K562 (cell line): ENCODE results near the gene NECTIN1. TPM values are rescaled to one million over a fixed set of nuclear protein-coding genes. Genes with fewer than 3 reads are reported as not detected.
"Not testable (repeated sequence)": the region's sequence is repeated elsewhere in the genome, so short reads cannot be mapped to it uniquely, and the experiment has no call there.

Source experiments
- ATAC-seq: fragments of 200-7000 bp; cut with Tn5 transposase; 3 replicates; pipeline ENCODE4 v1.9.1; 2020; ENCODE audit warnings: moderate library complexity
- BruUV-seq: library from RNA; stranded (reverse); fragments of 400-500 nt; replicated peaks from 2 replicates; lab custom pipeline; 2021; lab: Mats Ljungman, UMichigan
- CTCF ChIA-PET: fragments of 300-600 bp; formaldehyde crosslinking; extraction: SDS; loops from one replicate; lab custom pipeline; 2021; ENCODE audit warnings: low intra/inter-chr PET ratio; lab: Yijun Ruan, JAX
- POLR2A ChIA-PET: fragments of 300-600, 350-650 bp; sonication (Branson Sonifier 250); formaldehyde crosslinking; extraction: SDS; loops from one replicate; lab custom pipeline; 2021; ENCODE audit warnings: antibody characterized with exemption, inconsistent platforms; lab: Yijun Ruan, JAX
- DNase-seq, 4 experiments: peaks; one replicate each; pipeline versions ENCODE4 v3.0.0 to v3.0.0-alpha.2; 2011 to 2018; ENCODE audit warnings: low spot score in 3 of 4, mixed read lengths in 3 of 4; ENCODE audit errors: extremely low read depth in 1 of 4
- FAIRE-seq: peaks from 2 replicates; lab custom pipeline; 2011; peaks lifted over from hg19 to GRCh38; lab: Jason Lieb, UNC
- H2AFZ ChIP-seq: 2 replicates; pipeline ENCODE4 v1.6.0; 2011; ENCODE audit warnings: low read depth, low read length, control low read depth, inconsistent platforms
- H3K27ac ChIP-seq: fragments of 200-600 bp; 3 replicates; pipeline ENCODE4 v1.8.0; 2011; ENCODE audit warnings: low read depth, mild to moderate bottlenecking, control low read depth, inconsistent platforms, low read length, moderate library complexity, mixed read lengths; ENCODE audit errors: extremely low read depth
- H3K27me3 ChIP-seq, 2 experiments: fragments of 300-600 bp in 1 of 2; 2 replicates in 1 of 2; 3 replicates in 1 of 2; pipeline versions ENCODE4 v1.6.0 to v1.8.0; 2011; ENCODE audit warnings: inconsistent platforms in 2 of 2, low read length in 2 of 2, mild to moderate bottlenecking in 1 of 2, mixed read lengths in 1 of 2, moderate library complexity in 1 of 2; ENCODE audit not compliant: control insufficient read depth in 2 of 2, insufficient read depth in 2 of 2
- H3K36me3 ChIP-seq: fragments of 300-600 bp; 3 replicates; pipeline ENCODE4 v1.8.0; 2011; ENCODE audit warnings: mild to moderate bottlenecking, low read length, inconsistent platforms; ENCODE audit not compliant: control insufficient read depth, insufficient read depth
- H3K4me1 ChIP-seq, 2 experiments: fragments of 200-600 bp in 1 of 2; replicated peaks in 1 of 2; 2 replicates in 1 of 2; 3 replicates in 1 of 2; pipeline versions ENCODE4 v1.5.1 to v1.8.0; 2011; ENCODE audit warnings: inconsistent platforms in 2 of 2, low read length in 2 of 2, mild to moderate bottlenecking in 1 of 2, mixed read lengths in 1 of 2, moderate library complexity in 1 of 2; ENCODE audit not compliant: control insufficient read depth in 2 of 2, insufficient read depth in 2 of 2
- H3K4me2 ChIP-seq: 2 replicates; pipeline ENCODE4 v1.6.1; 2011; ENCODE audit warnings: low read length, control low read depth, inconsistent platforms, mixed read lengths; ENCODE audit not compliant: insufficient read depth
- H3K4me3 ChIP-seq: fragments of 200-600 bp; sonication (generic), shearing (Covaris generic); 2 replicates; pipeline ENCODE4 v1.5.1; 2016; ENCODE audit warnings: control low read depth, inconsistent platforms
- H3K79me2 ChIP-seq: fragments of 200-600 bp; 3 replicates; pipeline ENCODE4 v1.8.0; 2011; ENCODE audit warnings: low read length, inconsistent platforms; ENCODE audit not compliant: control insufficient read depth, insufficient read depth
- H3K9ac ChIP-seq, 2 experiments: 2 replicates each; pipeline versions ENCODE4 v1.6.0 to v1.6.1; 2011; ENCODE audit warnings: low read depth in 2 of 2, low read length in 2 of 2, control low read depth in 1 of 2, inconsistent platforms in 1 of 2, mild to moderate bottlenecking in 1 of 2, mixed read lengths in 1 of 2; ENCODE audit not compliant: insufficient read depth in 1 of 2
- H3K9me1 ChIP-seq: one replicate; pipeline ENCODE4 v1.6.0; 2011; ENCODE audit warnings: inconsistent platforms, mild to moderate bottlenecking, low read length, moderate library complexity; ENCODE audit not compliant: control insufficient read depth, insufficient read depth
- H3K9me3 ChIP-seq: replicated peaks from 2 replicates; pipeline ENCODE4 v1.5.1; 2011; ENCODE audit warnings: low read depth, low read length, inconsistent platforms; ENCODE audit not compliant: control insufficient read depth, insufficient read depth
- H4K20me1 ChIP-seq: replicated peaks from 2 replicates; pipeline ENCODE4 v1.6.1; 2011; ENCODE audit warnings: low read length, inconsistent platforms, mixed read lengths; ENCODE audit not compliant: control insufficient read depth, insufficient read depth
- BHLHE40 ChIP-seq: IDR thresholded peaks from 2 replicates; pipeline ENCODE4 v1.6.1; 2011; ENCODE audit warnings: low read length, improper control_type of control experiment
- BRD4 ChIP-seq: fragments of 200-600 bp; sonication (generic); IDR thresholded peaks from 2 replicates; pipeline ENCODE4 v1.6.1; 2017; ENCODE audit warnings: inconsistent platforms
- CBX8 ChIP-seq: fragments of 200-600 bp; sonication (generic); IDR thresholded peaks from 2 replicates; pipeline ENCODE4 v1.6.1; 2012; ENCODE audit warnings: borderline replicate concordance, mixed run types, low read depth, mild to moderate bottlenecking, moderate library complexity, mixed read lengths, low read length, control low read depth, inconsistent platforms; ENCODE audit not compliant: poor library complexity, severe bottlenecking; ENCODE audit errors: extremely low read depth
- HNRNPH1 ChIP-seq: fragments of 200-400 bp; formaldehyde crosslinking; optimal IDR thresholded peaks from 2 replicates; pipeline ENCODE3; 2017; ENCODE audit warnings: low read depth, mild to moderate bottlenecking, low read length, moderate library complexity
- MEF2D ChIP-seq: conservative IDR thresholded peaks from 2 replicates; pipeline ENCODE4 v1.6.1; 2016; ENCODE audit warnings: low read depth, missing genetic modification characterization, missing compliant biosample characterization
- PHF21A ChIP-seq: fragments of 450-650 bp; IDR thresholded peaks from 2 replicates; pipeline ENCODE4 v1.6.1; 2017; ENCODE audit warnings: low read depth, borderline replicate concordance
- TEAD2 ChIP-seq: fragments of 450-650 bp; IDR thresholded peaks from 2 replicates; pipeline ENCODE4 v1.6.1; 2016; ENCODE audit warnings: missing genetic modification characterization, control low read depth, missing compliant biosample characterization
- YY1 ChIP-seq, 3 experiments: IDR thresholded peaks; 2 replicates each; pipeline ENCODE4 v1.6.1; 2011; ENCODE audit warnings: low read length in 2 of 3, mild to moderate bottlenecking in 2 of 3, moderate library complexity in 2 of 3, borderline replicate concordance in 1 of 3, control low read depth in 1 of 3, low read depth in 1 of 3; ENCODE audit not compliant: insufficient read depth in 3 of 3, insufficient replicate concordance in 2 of 3, control insufficient read depth in 1 of 3, insufficient read length in 1 of 3; ENCODE audit errors: extremely low read depth in 1 of 3
- WGBS: fragments of 100-300 bp; shearing (Covaris generic); methylation state at CpG from one replicate; pipeline ENCODE4 v1.1.6; 2016; ENCODE audit warnings: low coverage, mixed read lengths; ENCODE audit not compliant: insufficient coverage; ENCODE audit errors: missing lambda C conversion rate; 5-methylcytosine and 5-hydroxymethylcytosine counted together
- in situ Hi-C: fragments of 300-500 bp; cut with MboI; formaldehyde crosslinking; loops from 4 replicates; pipeline ENCODE4 v1.15.0; 2018; ENCODE audit warnings: inconsistent platforms, mixed read lengths
- intact Hi-C: fragments of 100-400 bp; cut with micrococcal nuclease; formaldehyde crosslinking; loops from 2 replicates; pipeline ENCODE4 v1.14.2; 2022
- polyA plus RNA-seq, 8 experiments: library from polyadenylated mRNA; depleted of rRNA in 4 of 8; stranded (reverse) in 5 of 8; unstranded in 3 of 8; fragments of >200 nt; fragmentation: Nextera tagmentation in 2 of 8; fragmentation: Illumina TruSeq in 1 of 8; extraction: Ambion mirVana in 2 of 8; extraction: Trizol in 1 of 8; gene quantifications; 2 replicates each; pipeline versions ENCODE4 v1.2.1 to v1.2.3, GENCODE V29; 2011 to 2014; ENCODE audit warnings: inconsistent platforms in 1 of 8, missing spikeins in 1 of 8
- total RNA-seq, 7 experiments: library from RNA; depleted of rRNA in 6 of 7; stranded (reverse); fragments of >200 nt in 6 of 7; fragmentation: Illumina TruSeq in 2 of 7; extraction: Trizol in 2 of 7; gene quantifications; 2 replicates each; pipeline versions ENCODE4 v1.2.1 to v1.2.3, GENCODE V29; 2011 to 2021; ENCODE audit warnings: low replicate concordance in 1 of 7
- TF ChIP-seq, protein P1 (sequence below), 2 experiments: fragments of 450-650 bp in 1 of 2; IDR thresholded peaks; 2 replicates each; pipeline ENCODE4 v1.6.1; 2011 to 2017; ENCODE audit warnings: low read depth in 2 of 2, antibody characterized with exemption in 1 of 2, borderline replicate concordance in 1 of 2, low read length in 1 of 2, mild to moderate bottlenecking in 1 of 2, mixed read lengths in 1 of 2; ENCODE audit not compliant: control insufficient read depth in 1 of 2

Gene NECTIN1
- total and polyA plus RNA-seq, 9 of the 15 experiments (the other 6 are each of a cell fraction or from before 2014, with no cell fraction given) = 0.09 to 0.53 (median 0.23) TPM; not detected in 2

DNA sequence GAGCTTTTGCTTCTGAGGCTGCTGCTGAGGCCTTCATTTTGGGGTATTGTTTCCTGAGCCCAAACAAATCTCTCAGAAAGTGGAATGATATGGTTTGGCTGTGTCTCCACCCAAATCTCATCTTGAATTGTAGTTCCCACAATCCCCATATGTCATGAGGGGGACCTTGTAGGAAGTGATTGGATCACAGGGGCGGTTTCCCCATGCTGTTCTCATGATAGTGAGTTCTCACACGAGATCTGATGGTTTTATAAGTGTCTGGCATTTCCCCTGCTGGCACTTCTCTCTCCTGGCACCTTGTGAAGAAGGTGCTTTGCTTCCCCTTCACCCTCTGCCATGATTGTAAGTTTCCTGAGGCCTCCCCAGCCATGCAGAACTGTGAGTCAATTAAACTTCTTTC is 133.1 kb downstream of the NECTIN1 start:
- 6% methylated on average over 2 of the region's 2 CpGs for WGBS
- H3K27ac ChIP-seq, H3K4me2 ChIP-seq, FAIRE-seq, H3K9me3 ChIP-seq, DNase-seq, H2AFZ ChIP-seq, in situ Hi-C loops, H3K4me3 ChIP-seq, intact Hi-C loops, H3K9me1 ChIP-seq, H3K36me3 ChIP-seq, H3K79me2 ChIP-seq, CTCF ChIA-PET, H4K20me1 ChIP-seq, BruUV-seq, ATAC-seq, H3K9ac ChIP-seq: not testable (repeated sequence)
- Histone ChIP-seq H3K4me1 (peaks cover 9 to 21% of the 10 kb centered on the region in 2 experiments; a peak in 4 of 5 replicates), H3K27me3 (peaks cover 5 to 11% of the 10 kb centered on the region in 2 experiments; a peak in 4 of 5 replicates)
- 0 out of 2 replicates have a peak, but pooled peaks have one; percentile 61 for TF ChIP-seq MEF2D (tag)
- POLR2A ChIA-PET = interaction anchor here (1.5 to 2.0 kb wide), 2 partner anchors 9 to 10 kb away, joined by 7 to 10 read pairs; no protein-coding TSS in a partner anchor

DNA sequence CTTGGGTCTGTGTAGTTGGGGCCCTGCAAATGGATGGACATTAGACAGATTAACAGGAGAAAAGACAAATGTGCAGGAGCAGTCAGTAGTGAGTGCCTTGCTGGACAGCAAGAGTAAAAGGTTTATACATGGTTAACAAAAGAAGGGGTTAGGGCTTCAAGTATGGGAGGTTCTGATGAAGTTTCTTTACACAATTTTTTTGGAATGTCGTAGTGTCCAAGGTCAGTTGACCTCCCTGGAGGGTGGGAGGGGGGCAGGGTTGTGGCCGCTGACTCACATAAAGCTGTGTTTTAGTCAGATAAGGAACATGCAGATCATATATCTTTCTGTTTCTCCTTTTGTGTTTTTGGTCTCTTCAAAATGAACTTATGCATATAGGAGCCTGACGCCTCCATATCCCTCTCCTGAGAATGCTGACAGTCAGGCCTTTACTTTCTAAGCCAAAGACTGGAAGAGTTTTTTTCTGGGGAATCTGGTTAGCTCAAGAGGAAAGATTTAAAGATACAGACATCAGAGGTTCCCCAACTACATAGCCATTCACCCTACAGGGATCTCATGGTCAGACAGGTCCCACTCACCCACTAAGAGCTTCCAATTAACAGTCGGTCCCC is 134.3 kb downstream of the NECTIN1 start:
- DNase-seq (peak; percentile 73 to 84 (median 76)), ATAC-seq (peak; percentile 85), FAIRE-seq (peak; percentile 56)
- WGBS = 0% methylated on average over 4 of the region's 4 CpGs
- POLR2A ChIA-PET = interaction anchor here (0.5 to 2.0 kb wide), 10 partner anchors 9 to 510 kb away, joined by 3 to 10 read pairs (median 3); partner anchors contain the start of gene HMBS
- Histone ChIP-seq H3K4me1 (peaks cover 9 to 28% of the 10 kb centered on the region in 2 experiments; a peak in 4 of 5 replicates), H3K9me1 (no peaks in the 10 kb centered on the region), H3K4me3 (no peak overlapping the region), H3K79me2 (no peaks in the 10 kb centered on the region), H3K9me3 (no peaks in the 10 kb centered on the region), H3K4me2 (peak overlapping the region; percentile 22; the same call in 1 of the 2 replicates), H2AFZ (peak overlapping the region; percentile 48), H3K27ac (peak overlapping the region; percentile 65), H3K9ac (no peak overlapping the region), H4K20me1 (no peaks in the 10 kb centered on the region), H3K27me3 (peaks cover 0 to under 1% of the 10 kb centered on the region in 2 experiments; a peak in 3 of 5 replicates), H3K36me3 (no peaks in the 10 kb centered on the region)
- intact Hi-C loops = no loop called here
- in situ Hi-C loops = no loop called here
- CTCF ChIA-PET = no interaction called here
- no TSS peak for BruUV-seq
- TF ChIP-seq BHLHE40 (0 out of 2 replicates have a peak, but pooled peaks have one; percentile 26), HNRNPH1 (no peak), CBX8 (no peak), BRD4 (no peak), PHF21A (no peak), TEAD2 (no peak), YY1 (IDR thresholded peaks at IDR 0.05; ENCODE audit: borderline replicate concordance in 1 of 3, control insufficient read depth in 1 of 3, extremely low read depth in 1 of 3, insufficient read depth in 3 of 3, insufficient read length in 1 of 3, insufficient replicate concordance in 2 of 3, low read depth in 1 of 3, low read length in 2 of 3) (no peak)
- TF ChIP-seq, protein P1, sequence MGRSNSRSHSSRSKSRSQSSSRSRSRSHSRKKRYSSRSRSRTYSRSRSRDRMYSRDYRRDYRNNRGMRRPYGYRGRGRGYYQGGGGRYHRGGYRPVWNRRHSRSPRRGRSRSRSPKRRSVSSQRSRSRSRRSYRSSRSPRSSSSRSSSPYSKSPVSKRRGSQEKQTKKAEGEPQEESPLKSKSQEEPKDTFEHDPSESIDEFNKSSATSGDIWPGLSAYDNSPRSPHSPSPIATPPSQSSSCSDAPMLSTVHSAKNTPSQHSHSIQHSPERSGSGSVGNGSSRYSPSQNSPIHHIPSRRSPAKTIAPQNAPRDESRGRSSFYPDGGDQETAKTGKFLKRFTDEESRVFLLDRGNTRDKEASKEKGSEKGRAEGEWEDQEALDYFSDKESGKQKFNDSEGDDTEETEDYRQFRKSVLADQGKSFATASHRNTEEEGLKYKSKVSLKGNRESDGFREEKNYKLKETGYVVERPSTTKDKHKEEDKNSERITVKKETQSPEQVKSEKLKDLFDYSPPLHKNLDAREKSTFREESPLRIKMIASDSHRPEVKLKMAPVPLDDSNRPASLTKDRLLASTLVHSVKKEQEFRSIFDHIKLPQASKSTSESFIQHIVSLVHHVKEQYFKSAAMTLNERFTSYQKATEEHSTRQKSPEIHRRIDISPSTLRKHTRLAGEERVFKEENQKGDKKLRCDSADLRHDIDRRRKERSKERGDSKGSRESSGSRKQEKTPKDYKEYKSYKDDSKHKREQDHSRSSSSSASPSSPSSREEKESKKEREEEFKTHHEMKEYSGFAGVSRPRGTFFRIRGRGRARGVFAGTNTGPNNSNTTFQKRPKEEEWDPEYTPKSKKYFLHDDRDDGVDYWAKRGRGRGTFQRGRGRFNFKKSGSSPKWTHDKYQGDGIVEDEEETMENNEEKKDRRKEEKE (IDR thresholded peaks at IDR 0.05; ENCODE audit: borderline replicate concordance in 1 of 2, control insufficient read depth in 1 of 2, low read depth in 2 of 2, low read length in 1 of 2) = no peak
